Daoy (cell line): ENCODE data around the gene RAB18. TPM values are rescaled to one million over a fixed set of nuclear protein-coding genes. Genes with fewer than 3 reads are reported as not detected.
"Not testable (repeated sequence)": the region's sequence is repeated elsewhere in the genome, so short reads cannot be mapped to it uniquely, and the experiment has no call there.

Source experiments
- DNase-seq: peaks from one replicate; pipeline ENCODE4 v3.0.0-alpha.2; 2015; ENCODE audit warnings: low read depth
- total RNA-seq: library from RNA; depleted of rRNA; stranded (reverse); fragments of >200 nt; shearing (Covaris generic); gene quantifications from 2 replicates; pipeline ENCODE4 v1.2.3, GENCODE V29; 2014; rRNA removed

RAB18 gene
- 33.7 and 44.8 TPM in 2 replicates for total RNA-seq

GRCh38 chr10:27504007-27504807 is at the start of gene RAB18:
Gene RAB18, plus strand, starts transcription at chr10:27504304. Its CDS starts 66 bp downstream, at chr10:27504370.
- DNase-seq: peak; percentile 97

GRCh38 chr10:27454837-27455236 is 49.3 kb upstream of the RAB18 start:
- no peak for DNase-seq

- DNase-seq: no peak
Measured at GRCh38 chr10:27457261-27457945, 46.7 kb upstream of the RAB18 start.

- no peak for DNase-seq
Measured at GRCh38 chr10:27457966-27458365, 46.1 kb upstream of the RAB18 start.

DNA sequence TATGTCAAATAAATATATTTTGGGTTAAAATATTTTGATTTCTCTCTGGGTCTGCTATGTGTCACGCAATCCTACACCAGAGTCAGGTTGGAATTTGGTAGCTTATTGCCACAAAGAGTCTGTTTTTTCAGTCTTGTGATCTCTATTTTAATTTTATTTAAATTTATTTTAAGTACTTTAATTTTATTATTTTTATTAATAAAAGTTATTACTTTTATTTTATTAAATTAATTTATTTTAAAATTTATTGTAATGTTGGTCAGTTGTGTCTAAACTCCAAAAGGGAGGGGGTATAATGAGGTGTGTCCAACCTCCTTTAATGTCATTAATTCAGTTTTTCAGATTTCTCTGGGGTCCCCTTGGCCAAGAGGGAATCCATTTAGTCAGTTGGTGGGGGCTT is 42.8 kb upstream of the RAB18 start:
- DNase-seq: no peak

DNA sequence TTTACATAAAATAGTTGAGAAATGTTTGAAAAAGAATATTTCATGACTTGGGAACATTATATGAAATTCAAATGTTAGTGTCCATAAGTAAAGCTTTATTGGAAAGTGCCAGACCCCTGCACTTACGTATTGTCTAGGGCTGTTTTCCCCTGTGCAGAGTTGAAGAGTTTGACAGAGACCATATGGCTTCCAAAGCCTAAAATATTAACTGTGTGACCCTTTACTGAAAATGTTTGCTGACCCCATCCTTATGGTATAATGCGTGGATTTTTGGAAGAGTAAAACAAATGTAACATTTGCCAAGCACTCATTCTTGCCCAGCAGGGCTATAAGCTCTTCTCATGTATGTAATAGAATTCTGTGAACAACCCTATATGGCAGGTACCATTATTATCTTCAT is 40.1 kb upstream of the RAB18 start:
- no peak for DNase-seq

DNA sequence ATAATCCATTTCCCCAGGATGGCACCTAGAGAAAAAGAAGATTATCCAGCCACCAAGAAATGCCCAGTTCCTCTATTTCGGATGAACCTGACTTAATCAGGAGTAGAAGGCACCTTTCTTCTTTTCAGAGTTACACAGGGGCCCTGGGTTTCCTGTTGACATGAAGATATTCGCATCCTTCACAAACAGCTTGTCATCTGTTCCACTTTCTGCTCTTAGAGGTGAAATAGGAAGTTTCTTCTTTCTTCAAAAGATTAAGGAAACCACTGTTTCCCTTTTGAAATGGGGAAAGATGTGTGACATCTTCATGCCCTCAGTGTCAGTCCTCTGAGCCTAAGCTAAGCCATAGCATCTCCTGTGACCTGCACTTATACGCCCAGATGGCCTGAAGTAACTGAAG is 39.1 kb upstream of the RAB18 start:
- DNase-seq: no peak

DNA sequence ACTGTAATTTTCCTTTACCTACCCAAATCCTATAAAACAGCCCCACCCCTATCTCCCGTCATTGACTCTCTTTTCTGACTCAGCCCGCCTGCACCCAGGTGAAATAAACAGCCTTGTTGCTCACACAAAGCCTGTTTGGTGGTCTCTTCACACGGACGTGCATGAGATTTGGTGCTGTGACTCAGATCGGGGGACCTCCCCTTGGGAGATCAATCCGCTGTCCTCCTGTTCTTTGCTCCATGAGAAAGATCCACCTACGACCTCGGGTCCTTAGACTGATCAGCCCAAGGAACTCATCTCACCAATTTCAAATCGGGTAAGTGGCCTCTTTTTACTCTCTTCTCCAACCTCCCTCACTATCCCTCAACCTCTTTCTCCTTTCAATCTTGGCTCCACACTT is 38.5 kb upstream of the RAB18 start:
- not testable (repeated sequence) for DNase-seq

GRCh38 chr10:27470885-27471284 is 33.2 kb upstream of the RAB18 start:
- no peak for DNase-seq

GRCh38 chr10:27474741-27475140 is 29.4 kb upstream of the RAB18 start:
- no peak for DNase-seq

DNA sequence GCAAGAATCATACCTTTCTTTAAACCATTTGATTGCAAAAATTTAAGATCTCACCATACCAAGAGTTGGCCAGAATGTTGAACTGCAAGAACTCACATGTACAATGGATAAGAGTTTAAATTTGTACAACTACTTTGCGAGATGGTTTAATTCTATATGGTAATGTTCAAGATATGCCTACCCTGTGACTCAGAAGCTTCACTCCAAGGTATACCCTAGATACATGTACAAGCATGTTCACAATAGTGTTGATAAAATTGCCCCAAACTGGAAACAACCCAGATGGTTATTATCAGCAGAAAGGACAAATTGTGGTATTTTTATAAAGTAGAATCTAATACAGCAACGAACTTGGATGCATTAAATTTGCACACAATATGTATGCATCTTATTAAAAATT is 25.1 kb upstream of the RAB18 start:
- no peak for DNase-seq

DNA sequence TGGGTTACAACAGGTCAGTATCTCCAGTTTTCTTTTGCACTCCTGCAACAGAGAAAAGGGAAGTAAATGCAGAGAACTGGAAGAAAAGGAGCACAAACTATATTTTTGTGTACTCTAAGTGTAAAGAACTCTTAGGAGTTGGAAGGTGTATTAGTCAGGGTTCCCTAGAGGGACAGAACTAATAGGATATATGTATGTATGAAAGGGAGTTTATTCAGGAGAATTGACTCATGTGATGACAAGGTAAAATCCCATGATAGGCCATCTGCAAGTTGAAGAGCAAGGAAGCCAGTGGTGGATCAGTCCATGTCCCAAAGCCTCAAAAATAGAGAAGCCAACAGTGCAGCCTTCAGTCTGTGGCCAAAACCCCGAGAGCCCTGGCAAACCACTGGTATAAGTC is 22.6 kb upstream of the RAB18 start:
- DNase-seq: no peak

DNA sequence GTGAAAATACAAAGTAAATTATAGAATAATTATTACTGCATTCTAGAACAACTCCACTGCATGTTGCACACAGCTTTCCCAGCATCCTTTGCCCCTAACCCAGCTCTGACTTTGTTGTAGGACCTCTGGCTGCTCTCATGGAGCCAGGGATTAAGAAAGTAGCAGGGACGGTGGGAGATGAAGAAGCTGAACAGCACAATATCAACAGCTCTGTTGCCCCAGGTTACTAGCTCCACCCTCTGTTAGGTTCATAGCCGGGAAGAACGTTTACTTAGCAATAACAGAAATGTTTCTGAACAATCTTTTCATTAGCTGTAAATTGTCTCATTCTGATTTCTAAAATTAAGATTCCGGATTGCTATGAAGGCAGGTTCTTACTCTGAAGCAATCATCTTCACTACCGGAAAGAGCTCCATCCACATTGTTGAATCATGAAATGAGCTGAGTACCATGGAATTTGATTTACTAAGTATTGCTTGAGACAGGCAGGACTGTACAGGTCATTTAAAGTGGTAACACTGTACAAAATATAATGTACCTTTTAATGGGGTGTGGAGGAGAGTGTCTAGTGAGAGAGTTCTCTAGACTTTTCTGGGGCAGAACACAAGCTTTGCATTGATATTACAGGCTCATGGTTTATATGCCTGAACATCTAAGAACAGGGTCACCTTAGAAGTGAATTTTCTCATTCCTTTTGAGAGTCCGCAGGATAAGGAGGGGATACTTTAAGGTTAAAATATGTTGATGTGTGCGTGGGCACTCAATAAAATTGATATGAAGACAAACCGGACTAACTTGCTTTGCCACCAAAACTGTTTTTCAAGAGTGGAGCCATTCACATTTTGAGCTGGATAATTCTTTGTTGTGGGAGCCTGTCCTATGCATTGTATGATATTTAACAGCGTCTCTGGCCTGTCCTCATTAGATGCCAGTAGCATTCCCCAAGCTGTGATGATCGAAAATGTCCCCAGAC is 20.8 kb upstream of the RAB18 start:
- DNase-seq: no peak

DNA sequence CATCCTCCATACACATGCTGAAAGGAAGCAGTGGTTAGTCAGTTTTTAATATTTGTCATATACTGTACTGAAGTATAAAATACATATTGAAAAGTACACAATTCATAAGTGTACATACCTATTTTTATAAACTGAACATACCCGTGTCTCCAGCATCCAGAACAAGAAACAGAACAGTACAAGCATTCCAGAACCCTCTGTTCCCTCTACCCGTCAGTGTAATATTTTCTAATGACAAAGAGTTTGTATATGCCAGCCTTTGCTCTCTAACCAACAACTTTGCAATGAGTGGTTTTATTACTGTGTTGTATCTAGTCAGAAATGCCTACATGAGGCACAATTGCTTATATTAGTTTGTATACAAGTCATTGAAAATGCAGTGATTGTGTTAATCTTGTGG is 18.7 kb upstream of the RAB18 start:
- DNase-seq: no peak

- no peak for DNase-seq
Measured at GRCh38 chr10:27485986-27486385, 18.1 kb upstream of the RAB18 start.

DNA sequence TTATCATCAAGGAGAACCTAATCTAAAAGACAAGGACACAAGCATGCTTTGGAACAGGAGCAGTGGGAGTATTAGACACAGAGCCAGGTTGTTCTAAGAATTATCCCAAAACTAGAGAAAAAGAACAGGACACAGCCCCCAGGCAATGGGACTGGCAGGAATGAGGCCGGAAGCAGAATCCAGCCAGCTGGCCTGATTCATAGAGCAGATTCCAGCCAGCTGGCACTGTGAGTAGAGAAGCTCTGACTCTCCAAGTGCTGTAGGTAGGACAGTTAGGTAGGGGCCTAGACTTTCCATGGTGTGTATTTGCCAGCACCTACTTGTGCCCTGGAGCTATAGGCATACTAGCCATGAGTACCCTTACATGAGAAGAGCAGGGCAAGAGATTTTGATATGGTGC is 13.3 kb upstream of the RAB18 start:
- no peak for DNase-seq

GRCh38 chr10:27494116-27494805 is 9.8 kb upstream of the RAB18 start:
- DNase-seq: no peak

- no peak for DNase-seq
Measured at GRCh38 chr10:27496137-27496536, 8.0 kb upstream of the RAB18 start.

- DNase-seq: no peak
Measured at GRCh38 chr10:27500096-27500495, 4.0 kb upstream of the RAB18 start.

DNA sequence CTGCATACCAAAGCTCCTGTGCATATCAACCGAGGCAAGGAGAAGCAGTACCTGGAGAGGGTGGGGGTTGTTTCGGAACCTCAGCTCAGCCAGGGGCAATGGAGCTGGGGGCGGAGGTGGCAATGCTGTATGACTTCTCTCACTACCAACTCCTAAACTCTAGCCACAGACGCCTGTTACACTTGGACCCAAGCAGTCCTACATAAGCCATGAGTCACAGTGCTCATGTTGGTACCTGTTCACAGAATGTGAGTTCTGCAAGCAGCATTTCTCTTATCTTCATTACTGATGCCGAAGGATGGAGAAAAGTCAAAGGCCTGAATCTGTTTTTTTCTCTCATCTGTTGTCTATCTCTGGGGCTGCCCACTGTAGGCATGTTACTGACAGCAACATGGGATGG is 3.2 kb upstream of the RAB18 start:
- DNase-seq: no peak

DNA sequence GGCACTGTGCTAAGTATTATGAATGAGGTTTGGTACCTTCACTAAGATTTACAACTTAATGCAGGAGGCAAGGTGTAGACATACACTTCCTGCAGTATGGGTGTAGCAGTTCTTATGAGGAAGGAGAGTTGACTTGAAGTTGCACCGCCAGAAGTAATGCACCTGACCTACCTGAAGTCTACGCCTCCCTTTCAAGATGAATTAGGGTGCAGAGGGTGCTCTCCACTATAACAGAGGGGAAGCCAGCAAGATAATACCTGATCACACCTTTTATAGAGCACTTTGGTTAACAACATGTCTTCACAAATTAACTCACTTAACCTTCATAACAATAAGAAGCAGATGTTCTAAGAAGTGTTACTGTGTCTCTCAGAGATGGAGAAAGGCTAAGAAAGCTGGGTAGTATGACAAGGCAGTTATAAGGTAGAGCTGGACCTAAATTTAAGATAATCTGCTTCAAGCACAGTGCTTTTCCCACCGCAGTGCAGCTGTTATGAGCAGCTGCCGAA is 552 bp upstream of the RAB18 start:
- DNase-seq: no peak
